T-cell (primary cell): ENCODE results near the gene CDKN2B-AS1. TPM values are rescaled to one million over a fixed set of nuclear protein-coding genes. Genes with fewer than 3 reads are reported as not detected.

Source experiments
- ATAC-seq, 4 experiments: fragments of 200-7000 bp in 3 of 4; fragments of 150-1000 bp in 1 of 4; cut with Tn5 transposase; replicated peaks in 1 of 4; 1 replicate in 3 of 4; 2 replicates in 1 of 4; pipeline ENCODE4 v1.10.0; 2021; ENCODE audit warnings: moderate library complexity in 3 of 4, mild to moderate bottlenecking in 2 of 4, moderate number of reproducible peaks in 1 of 4
- CTCF ChIA-PET, 2 donors: fragments of 300-600 bp; sonication (Branson Sonifier 250); formaldehyde crosslinking; loops; one replicate each; lab custom pipeline; 2022; ENCODE audit warnings: antibody characterized with exemption in 2 of 2; lab: Charles Lee
- POLR2A ChIA-PET, 2 donors: fragments of 300-600 bp; sonication (Branson Sonifier 250); formaldehyde crosslinking; loops; one replicate each; lab custom pipeline; 2022; ENCODE audit warnings: antibody characterized with exemption in 2 of 2; lab: Charles Lee
- DNase-seq, 35 experiments: peaks; one replicate each; pipeline versions ENCODE4 v3.0.0 to v3.0.0-alpha.2; 2013 to 2023
- H3K27ac ChIP-seq: one replicate; pipeline ENCODE4 v1.5.1; 2013; ENCODE audit warnings: low read length
- H3K27me3 ChIP-seq, 2 experiments: replicated peaks in 1 of 2; 1 replicate in 1 of 2; 2 replicates in 1 of 2; pipeline versions ENCODE4 v1.6.1 to v1.7.0; 2013; ENCODE audit warnings: low read length in 1 of 2, mixed read lengths in 1 of 2; ENCODE audit not compliant: control insufficient read depth in 2 of 2, insufficient read depth in 2 of 2; ENCODE audit errors: extremely low read depth in 1 of 2
- H3K36me3 ChIP-seq, 2 donors: 1 replicate in 1 of 2; 2 replicates in 1 of 2; pipeline versions ENCODE4 v1.6.1 to v1.7.0; 2013; ENCODE audit warnings: low read length in 1 of 2; ENCODE audit not compliant: control insufficient read depth in 2 of 2, insufficient read depth in 1 of 2; ENCODE audit errors: extremely low read depth in 1 of 2
- H3K4me1 ChIP-seq, 2 experiments: 1 replicate in 1 of 2; 2 replicates in 1 of 2; pipeline versions ENCODE4 v1.6.1 to v1.7.0; 2013; ENCODE audit warnings: low read length in 2 of 2, mixed read lengths in 1 of 2; ENCODE audit not compliant: insufficient read depth in 2 of 2, control insufficient read depth in 1 of 2; ENCODE audit errors: extremely low read depth in 1 of 2
- H3K4me3 ChIP-seq, 2 donors: 1 replicate in 1 of 2; 2 replicates in 1 of 2; pipeline versions ENCODE4 v1.5.1 to v1.7.0; 2013; ENCODE audit warnings: mild to moderate bottlenecking in 2 of 2, low read length in 1 of 2, moderate library complexity in 1 of 2; ENCODE audit not compliant: control insufficient read depth in 1 of 2; ENCODE audit errors: extremely low read depth in 1 of 2
- H3K9me3 ChIP-seq: 2 replicates; pipeline ENCODE4 v1.7.0; 2013
- H3K27ac Mint-ChIP-seq, 2 donors: one replicate each; pipeline ENCODE4 v1.8.0; 2020 to 2021; ENCODE audit warnings: mild to moderate bottlenecking in 2 of 2, mixed read lengths in 2 of 2
- H3K27me3 Mint-ChIP-seq, 2 donors: one replicate each; pipeline ENCODE4 v1.8.0; 2021 to 2022; ENCODE audit warnings: mixed read lengths in 2 of 2
- H3K36me3 Mint-ChIP-seq: one replicate; pipeline ENCODE4 v1.8.0; 2021; ENCODE audit warnings: mixed read lengths
- H3K4me1 Mint-ChIP-seq, 3 donors: one replicate each; pipeline ENCODE4 v1.8.0; 2020 to 2022; ENCODE audit warnings: mixed read lengths in 3 of 3, mild to moderate bottlenecking in 1 of 3
- H3K4me3 Mint-ChIP-seq, 3 donors: one replicate each; pipeline ENCODE4 v1.8.0; 2020 to 2022; ENCODE audit warnings: mild to moderate bottlenecking in 3 of 3, mixed read lengths in 3 of 3, moderate library complexity in 3 of 3
- H3K9me3 Mint-ChIP-seq, 3 donors: one replicate each; pipeline ENCODE4 v1.8.0; 2020 to 2022; ENCODE audit warnings: mixed read lengths in 3 of 3
- WGBS: methylation state at CpG from one replicate; pipeline ENCODE4 v1.1.5; 2013; ENCODE audit warnings: missing lambda C conversion rate; ENCODE audit not compliant: insufficient coverage; 5-methylcytosine and 5-hydroxymethylcytosine counted together
- total RNA-seq, 35 experiments: library from RNA in 6 of 35; stranded (reverse) in 6 of 35; fragments of 120-200 nt in 1 of 35; gene quantifications; one replicate each; pipeline versions ENCODE4 v1.2.1 to v1.2.4 and lab custom pipeline; 2013 to 2026

Gene CDKN2B-AS1
- total RNA-seq, 5 donors from 2014 or later (not counting 1 experiment from before 2014, with no cell fraction given), result 1.1 to 1.5 (median 1.4) TPM

- peak overlapping the region; percentile 30 to 65 for H3K4me3 ChIP-seq
- no peak overlapping the region for H3K27ac ChIP-seq
- peak; percentile 34 to 67 (median 56) for ATAC-seq
- Mint-ChIP-seq H3K4me3 (peak overlapping the region; percentile 50 to 68 (median 66)), H3K9me3 (peaks cover 5 to 21% (median 15%) of the 10 kb centered on the region in 3 donors), H3K4me1 (peaks cover 14 to 42% (median 33%) of the 10 kb centered on the region in 3 donors), H3K36me3 (peaks cover 11% of the 10 kb centered on the region), H3K27ac (peak overlapping the region; percentile 34 to 64), H3K27me3 (peaks cover 92 to 93% of the 10 kb centered on the region in 2 donors)
- ChIA-PET POLR2A (no interaction called here), CTCF (no interaction called here)
- H3K27me3 ChIP-seq, result peaks cover 41 to 59% of the 10 kb centered on the region in 2 experiments
- H3K4me1 ChIP-seq, result peaks cover 0 to 36% of the 10 kb centered on the region in 2 experiments
- WGBS, result under 1% methylated on average over 16 of the region's 30 CpGs
- peak in 9 of 35 experiments; percentile 11 to 59 (median 20) for DNase-seq
- H3K36me3 ChIP-seq, result no peaks in the 10 kb centered on the region
- H3K9me3 ChIP-seq, result peaks cover 2% of the 10 kb centered on the region
These were observed 29.1 kb upstream of the CDKN2B-AS1 start for GRCh38 chr9:21965401-21965951.

- H3K36me3 ChIP-seq, result no peaks in the 10 kb centered on the region
- peaks cover 2% of the 10 kb centered on the region for H3K9me3 ChIP-seq
- H3K4me3 Mint-ChIP-seq, result peak overlapping the region in 1 of 3 donors; percentile 68
- H3K36me3 Mint-ChIP-seq, result peaks cover 11% of the 10 kb centered on the region
- peak overlapping the region in 1 of 2 donors; percentile 25 for H3K27ac Mint-ChIP-seq
- H3K4me1 ChIP-seq, result peaks cover 0 to 38% of the 10 kb centered on the region in 2 experiments
- WGBS, result 0% methylated on average over 1 of the region's 15 CpGs
- ChIA-PET POLR2A (no interaction called here), CTCF (no interaction called here)
- DNase-seq (no peak), ATAC-seq (no peak)
- H3K9me3 Mint-ChIP-seq, result peaks cover 5 to 21% (median 15%) of the 10 kb centered on the region in 3 donors
- H3K27me3 Mint-ChIP-seq, result peaks cover 92 to 93% of the 10 kb centered on the region in 2 donors
- H3K27me3 ChIP-seq, result peaks cover 42 to 67% of the 10 kb centered on the region in 2 experiments
- H3K4me1 Mint-ChIP-seq, result peaks cover 16 to 42% (median 33%) of the 10 kb centered on the region in 3 donors
- H3K4me3 ChIP-seq, result no peak overlapping the region
- no peak overlapping the region for H3K27ac ChIP-seq
These were observed 28.3 kb upstream of the CDKN2B-AS1 start for GRCh38 chr9:21966140-21966851.

GRCh38 chr9:21967169-21967568 is 27.4 kb upstream of the CDKN2B-AS1 start:
- no peak overlapping the region for H3K27ac Mint-ChIP-seq
- no peak overlapping the region for H3K4me3 Mint-ChIP-seq
- H3K27me3 Mint-ChIP-seq, result peaks cover 92 to 93% of the 10 kb centered on the region in 2 donors
- Histone ChIP-seq H3K27me3 (peaks cover 42 to 68% of the 10 kb centered on the region in 2 experiments), H3K4me3 (peak overlapping the region in 1 of 2 donors; percentile 12), H3K27ac (no peak overlapping the region), H3K4me1 (peaks cover 0 to 38% of the 10 kb centered on the region in 2 experiments), H3K36me3 (no peaks in the 10 kb centered on the region), H3K9me3 (peaks cover 2% of the 10 kb centered on the region)
- POLR2A ChIA-PET, result interaction anchor here in 1 of 2 donors (1.0 kb wide), 1 partner anchor 18 kb away, joined by 3 read pairs; no protein-coding TSS in a partner anchor
- ATAC-seq (no peak), DNase-seq (no peak)
- 15% methylated on average over 14 of the region's 19 CpGs for WGBS
- H3K9me3 Mint-ChIP-seq, result peaks cover 5 to 21% (median 15%) of the 10 kb centered on the region in 3 donors
- H3K36me3 Mint-ChIP-seq, result peaks cover 11% of the 10 kb centered on the region
- CTCF ChIA-PET, result interaction anchor here in 1 of 2 donors (1.0 kb wide), 1 partner anchor 41 kb away, joined by 3 read pairs; no protein-coding TSS in a partner anchor
- peaks cover 17 to 42% (median 33%) of the 10 kb centered on the region in 3 donors for H3K4me1 Mint-ChIP-seq

GRCh38 chr9:21967702-21968101 is 26.9 kb upstream of the CDKN2B-AS1 start:
- 27% methylated on average over 3 of the region's 10 CpGs for WGBS
- H3K4me3 Mint-ChIP-seq, result peak overlapping the region in 1 of 3 donors; percentile 54
- H3K9me3 Mint-ChIP-seq, result peaks cover 5 to 20% (median 15%) of the 10 kb centered on the region in 3 donors
- H3K4me1 Mint-ChIP-seq, result peaks cover 17 to 42% (median 33%) of the 10 kb centered on the region in 3 donors
- Histone ChIP-seq H3K4me3 (peak overlapping the region in 1 of 2 donors; percentile 36), H3K27me3 (peaks cover 40 to 68% of the 10 kb centered on the region in 2 experiments), H3K27ac (no peak overlapping the region), H3K36me3 (no peaks in the 10 kb centered on the region), H3K9me3 (peaks cover 2% of the 10 kb centered on the region), H3K4me1 (peaks cover 0 to 38% of the 10 kb centered on the region in 2 experiments)
- DNase-seq (no peak), ATAC-seq (no peak)
- ChIA-PET CTCF (interaction anchor here (0.6 to 2.3 kb wide), 5 partner anchors 9 to 175 kb away, joined by 3 to 8 read pairs (median 4); no protein-coding TSS in a partner anchor), POLR2A (interaction anchor here (0.6 to 1.0 kb wide), 2 partner anchors 17 to 35 kb away, joined by 3 to 5 read pairs; no protein-coding TSS in a partner anchor)
- H3K27me3 Mint-ChIP-seq, result peaks cover 92 to 94% of the 10 kb centered on the region in 2 donors
- H3K36me3 Mint-ChIP-seq, result peaks cover 11% of the 10 kb centered on the region
- H3K27ac Mint-ChIP-seq, result no peak overlapping the region

- WGBS, result 18% methylated on average over 40 of the region's 41 CpGs
- Histone ChIP-seq H3K27ac (no peak overlapping the region), H3K4me3 (peak overlapping the region in 1 of 2 donors; percentile 36), H3K4me1 (peaks cover 0 to 38% of the 10 kb centered on the region in 2 experiments), H3K27me3 (peaks cover 39 to 68% of the 10 kb centered on the region in 2 experiments), H3K36me3 (no peaks in the 10 kb centered on the region), H3K9me3 (peaks cover 2% of the 10 kb centered on the region)
- H3K27me3 Mint-ChIP-seq, result peaks cover 89 to 92% of the 10 kb centered on the region in 2 donors
- peak overlapping the region; percentile 36 to 79 for H3K27ac Mint-ChIP-seq
- DNase-seq (peak in 1 of 35 experiments; percentile 25), ATAC-seq (no peak)
- peaks cover 19 to 42% (median 33%) of the 10 kb centered on the region in 3 donors for H3K4me1 Mint-ChIP-seq
- H3K9me3 Mint-ChIP-seq, result peaks cover 5 to 17% (median 15%) of the 10 kb centered on the region in 3 donors
- H3K36me3 Mint-ChIP-seq, result peaks cover 11% of the 10 kb centered on the region
- ChIA-PET CTCF (interaction anchor here in 1 of 2 donors (0.8 to 2.3 kb wide), 4 partner anchors 8 to 155 kb away, joined by 3 to 8 read pairs (median 4); no protein-coding TSS in a partner anchor), POLR2A (no interaction called here)
- peak overlapping the region in 2 of 3 donors; percentile 51 to 54 for H3K4me3 Mint-ChIP-seq
These were observed 26.1 kb upstream of the CDKN2B-AS1 start for GRCh38 chr9:21968331-21969010.
